KMS-11 (cell line): ENCODE data around the gene DHRS2.
"Not testable (repeated sequence)": the region's sequence is repeated elsewhere in the genome, so short reads cannot be mapped to it uniquely, and the experiment has no call there.

Source experiments
- H2AFZ ChIP-seq: fragments of 200-600 bp; sonication (generic); 2 replicates; pipeline ENCODE4 v1.6.1; 2016; ENCODE audit warnings: antibody characterized with exemption, mixed run types, low read depth
- H3K27ac ChIP-seq: fragments of 200-600 bp; sonication (generic); 2 replicates; pipeline ENCODE4 v1.6.1; 2016; ENCODE audit warnings: mild to moderate bottlenecking, mixed run types
- H3K27me3 ChIP-seq: fragments of 200-600 bp; sonication (generic); 2 replicates; pipeline ENCODE4 v1.6.1; 2017; ENCODE audit warnings: mild to moderate bottlenecking, low read depth, mixed run types, moderate library complexity; ENCODE audit not compliant: insufficient read depth
- H3K36me3 ChIP-seq: fragments of 200-600 bp; sonication (generic); 2 replicates; pipeline ENCODE4 v1.6.1; 2017; ENCODE audit warnings: mild to moderate bottlenecking, mixed run types; ENCODE audit not compliant: insufficient read depth
- H3K4me1 ChIP-seq: fragments of 200-600 bp; sonication (generic); 2 replicates; pipeline ENCODE4 v1.6.1; 2016; ENCODE audit warnings: mild to moderate bottlenecking, low read depth, mixed run types; ENCODE audit not compliant: poor library complexity, severe bottlenecking
- H3K4me2 ChIP-seq: fragments of 200-600 bp; sonication (generic); 2 replicates; pipeline ENCODE4 v1.7.0; 2016; ENCODE audit warnings: mild to moderate bottlenecking, mixed run types
- H3K4me3 ChIP-seq: fragments of 200-600 bp; sonication (generic); IDR thresholded peaks from 2 replicates; pipeline ENCODE4 v1.6.1; 2017; ENCODE audit warnings: low read depth, low read length, mixed read lengths; ENCODE audit not compliant: insufficient read depth
- H3K79me2 ChIP-seq: fragments of 200-600 bp; sonication (generic); 2 replicates; pipeline ENCODE4 v1.6.1; 2016; ENCODE audit warnings: low read depth, mixed run types; ENCODE audit not compliant: insufficient read depth
- H3K9ac ChIP-seq: fragments of 200-600 bp; sonication (generic); 2 replicates; pipeline ENCODE4 v1.6.1; 2016; ENCODE audit warnings: mild to moderate bottlenecking, mixed run types
- H4K20me1 ChIP-seq: fragments of 200-600 bp; sonication (generic); 2 replicates; pipeline ENCODE4 v1.6.1; 2016; ENCODE audit warnings: mild to moderate bottlenecking, mixed run types; ENCODE audit not compliant: insufficient read depth
- CTCF ChIP-seq: fragments of 200-600 bp; sonication (generic); conservative IDR thresholded peaks from 2 replicates; pipeline ENCODE4 v1.6.1; 2017; ENCODE audit warnings: low read depth, mild to moderate bottlenecking, antibody characterized with exemption, low read length, moderate library complexity, mixed read lengths

DHRS2 gene

GRCh38 chr14:23636317-23637211 lies at the start of gene DHRS2:
DHRS2 (plus strand) TSS chr14:23636364; CDS start chr14:23638865, 2,501 bp downstream.
- no peaks in the 10 kb centered on the region for H3K27me3 ChIP-seq
- TF ChIP-seq CTCF, result no peak
- H3K27ac ChIP-seq, result no peak within 1 kb of the TSS
- no peak within 1 kb of the TSS for H3K9ac ChIP-seq
- no peak within 1 kb of the TSS for H3K4me2 ChIP-seq
- no peaks in the 10 kb centered on the region for H4K20me1 ChIP-seq
- no peaks in the 10 kb centered on the region for H3K4me1 ChIP-seq
- no peak within 1 kb of the TSS for H2AFZ ChIP-seq
- H3K4me3 ChIP-seq, result no peak within 1 kb of the TSS
- H3K36me3 ChIP-seq, result no peaks in the 10 kb centered on the region
- H3K79me2 ChIP-seq, result no peaks in the 10 kb centered on the region

DNA sequence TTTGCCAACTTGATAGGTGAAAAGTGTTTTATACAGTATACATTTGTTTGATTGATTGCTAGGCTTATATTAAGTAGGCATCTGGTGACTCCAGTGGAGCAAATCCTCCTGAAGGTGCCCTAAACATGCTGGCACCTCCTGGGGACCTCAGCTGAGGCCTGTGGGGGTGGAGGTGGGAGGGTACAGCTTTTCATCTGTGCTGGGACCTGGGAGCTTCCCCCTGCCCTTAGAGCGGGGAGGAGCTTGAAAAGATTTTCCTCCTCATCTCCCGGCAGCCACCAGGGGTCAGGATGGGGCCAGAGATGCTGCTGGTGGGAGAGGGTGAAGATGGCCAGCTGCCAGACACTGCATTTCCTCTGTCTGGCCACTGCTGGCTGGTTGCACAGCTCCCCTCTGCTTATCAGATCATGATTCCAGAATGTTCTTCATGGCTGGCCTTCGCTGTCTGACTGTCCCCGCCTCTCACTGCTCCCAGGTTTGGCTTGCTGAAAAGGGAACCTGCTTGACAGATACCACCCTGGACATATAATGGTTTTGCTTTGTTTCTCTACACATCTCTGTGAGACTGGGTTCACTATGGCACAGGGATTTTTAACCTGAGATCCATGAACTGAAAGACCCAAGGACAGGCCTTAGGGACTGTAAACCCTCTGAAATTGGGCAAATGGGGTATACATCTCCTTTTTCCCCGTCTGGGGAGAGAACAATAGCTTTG lies 47.1 kb upstream of the DHRS2 start:
- H4K20me1 ChIP-seq, result no peaks in the 10 kb centered on the region
- H3K36me3 ChIP-seq, result no peaks in the 10 kb centered on the region
- H3K4me3 ChIP-seq, result no peak overlapping the region
- H3K9ac ChIP-seq, result no peak overlapping the region
- peak overlapping the region; percentile 49; the same call in 1 of the 2 replicates for H2AFZ ChIP-seq
- H3K4me1 ChIP-seq, result peaks cover 5% of the 10 kb centered on the region
- H3K79me2 ChIP-seq, result no peaks in the 10 kb centered on the region
- peak overlapping the region; percentile 42; the same call in 1 of the 2 replicates for H3K4me2 ChIP-seq
- H3K27me3 ChIP-seq, result no peaks in the 10 kb centered on the region
- H3K27ac ChIP-seq, result no peak overlapping the region
- peak; percentile 65 for TF ChIP-seq CTCF

GRCh38 chr14:23589606-23590005 lies 46.6 kb upstream of the DHRS2 start:
- TF ChIP-seq CTCF, result no peak
- peaks cover 5% of the 10 kb centered on the region for H3K4me1 ChIP-seq
- H3K9ac ChIP-seq, result no peak overlapping the region
- no peaks in the 10 kb centered on the region for H3K27me3 ChIP-seq
- H4K20me1 ChIP-seq, result no peaks in the 10 kb centered on the region
- H2AFZ ChIP-seq, result peak overlapping the region; percentile 49; the same call in 1 of the 2 replicates
- no peak overlapping the region for H3K4me2 ChIP-seq
- H3K4me3 ChIP-seq, result no peak overlapping the region
- no peaks in the 10 kb centered on the region for H3K79me2 ChIP-seq
- H3K27ac ChIP-seq, result no peak overlapping the region
- no peaks in the 10 kb centered on the region for H3K36me3 ChIP-seq

- no peak overlapping the region for H3K9ac ChIP-seq
- TF ChIP-seq CTCF, result no peak
- H3K79me2 ChIP-seq, result no peaks in the 10 kb centered on the region
- H2AFZ ChIP-seq, result no peak overlapping the region
- H4K20me1 ChIP-seq, result no peaks in the 10 kb centered on the region
- H3K27me3 ChIP-seq, result no peaks in the 10 kb centered on the region
- no peak overlapping the region for H3K27ac ChIP-seq
- peaks cover 5% of the 10 kb centered on the region for H3K4me1 ChIP-seq
- no peaks in the 10 kb centered on the region for H3K36me3 ChIP-seq
- H3K4me2 ChIP-seq, result no peak overlapping the region
- no peak overlapping the region for H3K4me3 ChIP-seq
These were observed 46.0 kb upstream of the DHRS2 start for GRCh38 chr14:23590198-23590597.

DNA sequence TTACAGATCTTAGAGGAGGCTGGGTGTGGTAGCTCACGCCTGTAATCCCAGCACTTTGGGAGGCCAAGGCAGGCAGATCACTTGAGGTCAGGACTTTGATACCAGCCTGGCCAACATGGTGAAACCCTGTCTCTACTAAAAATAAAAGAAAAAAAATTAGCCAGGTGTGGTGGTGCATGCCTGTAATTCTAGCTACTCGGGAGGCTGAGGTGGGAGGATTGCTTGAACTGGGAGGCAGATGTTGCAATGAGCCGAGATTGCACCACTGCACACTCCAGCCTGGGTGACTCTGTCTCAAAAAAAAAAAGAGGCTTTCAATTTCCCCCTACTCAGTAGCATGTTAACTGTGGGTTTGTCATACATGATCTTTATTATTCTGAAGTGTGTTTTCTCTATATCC lies 42.0 kb upstream of the DHRS2 start:
- not testable (repeated sequence) for H3K4me3 ChIP-seq, H3K4me1 ChIP-seq, H3K36me3 ChIP-seq, H3K4me2 ChIP-seq, H3K79me2 ChIP-seq, H3K27me3 ChIP-seq, H3K9ac ChIP-seq, H3K27ac ChIP-seq, H4K20me1 ChIP-seq, H2AFZ ChIP-seq
